HG03558 (cell line): ENCODE results near the gene INPP5A.

Source experiments
- ATAC-seq: cut with Tn5 transposase; IDR thresholded peaks from one replicate; pipeline ENCODE4 v1.9.1; 2021; ENCODE audit warnings: moderate number of reproducible peaks; ENCODE audit not compliant: unreplicated experiment; ENCODE audit errors: extremely low read depth

The INPP5A gene

DNA sequence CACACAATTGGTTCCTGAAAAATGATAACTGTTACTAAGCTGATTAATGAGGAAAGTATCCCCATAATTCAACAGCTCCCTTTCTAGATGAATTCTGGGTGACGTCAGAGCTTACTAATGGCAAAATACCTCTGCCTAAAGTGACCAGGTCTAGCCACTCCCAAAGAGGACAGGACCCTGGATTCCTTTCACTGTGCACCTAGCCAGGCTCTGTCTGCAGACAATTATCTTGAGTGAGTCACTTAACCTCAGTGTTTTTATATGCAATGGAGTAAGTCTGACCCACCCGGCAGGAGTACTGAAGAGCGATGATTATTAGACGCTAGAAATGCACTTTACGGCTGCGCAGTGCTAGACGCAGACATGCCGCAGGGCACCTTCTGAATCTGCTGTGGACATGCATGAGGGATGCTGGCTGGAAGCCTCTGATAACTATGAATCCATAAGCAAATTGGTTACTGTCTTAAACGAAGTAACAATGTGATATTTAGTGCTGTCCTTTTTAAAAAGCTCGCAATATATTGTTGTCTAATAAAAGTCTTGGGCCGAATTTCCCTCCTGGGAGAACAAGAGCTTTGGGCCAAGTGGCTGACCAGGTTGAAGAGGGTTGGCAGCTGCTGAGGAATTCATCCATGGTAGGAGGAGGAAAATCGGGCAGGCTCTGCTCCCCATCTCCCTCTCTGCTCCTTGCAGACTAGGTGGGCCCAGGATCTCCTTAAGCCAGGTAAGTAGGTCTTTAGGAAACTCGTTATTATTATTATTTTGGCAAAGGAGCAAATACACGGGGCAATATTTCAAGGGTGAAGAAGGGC is 4.6 kb upstream of the INPP5A start:
- no peak for ATAC-seq

DNA sequence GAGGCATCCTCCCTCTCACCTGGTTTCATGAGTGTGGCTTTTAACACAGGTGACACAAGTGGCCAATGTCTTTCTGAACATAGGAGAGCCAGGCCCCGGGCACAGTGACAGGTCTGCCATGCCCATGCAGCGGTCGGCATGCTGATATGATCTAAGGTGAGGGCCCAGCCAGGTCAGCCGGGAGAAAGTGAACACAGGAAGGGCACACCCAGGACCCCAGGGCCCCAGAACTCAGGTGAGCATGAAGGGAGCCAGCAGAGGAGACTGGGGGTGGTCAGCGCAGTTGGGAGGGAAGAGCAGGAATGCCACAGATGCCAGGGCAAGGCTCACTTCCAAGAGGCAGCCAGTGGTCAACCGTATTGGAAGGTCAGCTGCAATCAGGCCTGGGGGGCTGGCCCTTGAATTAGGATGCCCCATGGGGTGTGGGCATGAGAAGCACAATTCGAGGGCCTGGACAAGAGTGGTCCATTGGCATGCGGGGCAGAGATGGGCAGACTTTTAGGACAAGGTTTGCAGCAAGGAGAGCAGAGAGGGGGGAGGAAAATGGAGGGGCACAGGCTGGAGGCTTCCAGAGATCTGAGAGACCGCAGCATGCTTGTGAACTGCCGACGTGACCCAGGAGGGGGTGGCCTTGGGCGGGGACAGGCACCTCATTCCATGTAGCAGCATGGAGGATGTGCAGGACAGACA is 3.9 kb upstream of the INPP5A start:
- no peak for ATAC-seq

DNA sequence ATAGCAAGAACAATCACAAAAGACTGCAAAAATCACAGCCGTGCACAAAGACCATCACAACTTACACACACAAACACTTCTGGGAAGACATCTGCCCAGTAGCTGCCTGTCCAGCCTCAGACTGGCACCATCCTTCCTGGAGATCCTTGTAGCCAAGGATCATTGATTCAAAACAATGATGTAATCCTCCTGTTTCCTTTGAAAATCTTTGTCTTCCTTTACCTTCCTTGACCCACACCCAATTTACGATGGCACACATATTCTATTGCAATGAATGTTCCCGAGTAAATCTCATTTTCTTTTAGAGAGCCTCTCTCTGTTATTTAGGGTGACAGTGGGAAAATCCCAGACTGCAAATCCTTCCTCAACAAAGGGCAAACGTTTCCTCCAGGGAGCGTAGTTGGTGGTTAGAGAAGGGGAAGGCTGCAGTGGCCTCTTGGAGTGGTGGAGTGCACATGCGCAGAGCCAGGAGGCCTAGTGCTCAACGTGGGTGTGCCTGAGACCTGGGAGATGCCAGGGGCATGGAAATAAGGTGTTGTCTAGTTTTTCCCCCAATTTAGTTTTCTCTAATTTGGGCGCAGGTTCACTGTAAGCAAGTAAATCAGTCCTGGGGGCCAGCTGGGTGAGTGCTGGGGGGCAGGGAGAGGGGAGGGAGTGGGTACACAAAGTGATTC is 3.1 kb upstream of the INPP5A start:
- no peak for ATAC-seq

DNA sequence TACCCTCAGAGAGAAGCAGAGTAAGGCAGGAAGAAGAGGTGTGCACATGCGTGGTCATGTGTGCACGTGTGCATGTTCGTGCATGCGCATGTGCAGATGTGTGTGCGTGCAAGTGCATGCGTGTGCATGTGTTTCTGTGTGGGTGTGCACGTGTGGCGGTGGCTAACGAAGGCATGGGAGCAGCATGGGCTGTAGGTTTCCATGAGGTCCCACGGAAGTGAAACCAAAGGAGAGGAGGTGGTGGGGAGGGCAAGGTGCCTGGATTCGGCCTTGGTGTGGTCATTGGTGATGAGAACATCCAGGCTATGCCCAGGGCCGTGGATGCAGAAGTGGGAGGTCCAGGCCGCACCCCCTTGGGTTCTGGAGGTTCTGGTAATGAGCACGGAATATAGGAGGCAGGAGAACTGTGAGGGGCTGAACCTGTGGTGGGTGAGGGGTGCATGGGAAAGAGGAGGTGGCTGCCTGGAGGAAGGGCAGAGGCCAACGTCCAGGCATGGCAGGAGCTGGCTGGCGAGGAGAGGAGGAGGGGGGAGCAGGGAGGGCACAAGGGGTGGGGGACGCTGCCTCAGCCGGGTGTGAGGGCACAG is 2.4 kb upstream of the INPP5A start:
- ATAC-seq: no peak

DNA sequence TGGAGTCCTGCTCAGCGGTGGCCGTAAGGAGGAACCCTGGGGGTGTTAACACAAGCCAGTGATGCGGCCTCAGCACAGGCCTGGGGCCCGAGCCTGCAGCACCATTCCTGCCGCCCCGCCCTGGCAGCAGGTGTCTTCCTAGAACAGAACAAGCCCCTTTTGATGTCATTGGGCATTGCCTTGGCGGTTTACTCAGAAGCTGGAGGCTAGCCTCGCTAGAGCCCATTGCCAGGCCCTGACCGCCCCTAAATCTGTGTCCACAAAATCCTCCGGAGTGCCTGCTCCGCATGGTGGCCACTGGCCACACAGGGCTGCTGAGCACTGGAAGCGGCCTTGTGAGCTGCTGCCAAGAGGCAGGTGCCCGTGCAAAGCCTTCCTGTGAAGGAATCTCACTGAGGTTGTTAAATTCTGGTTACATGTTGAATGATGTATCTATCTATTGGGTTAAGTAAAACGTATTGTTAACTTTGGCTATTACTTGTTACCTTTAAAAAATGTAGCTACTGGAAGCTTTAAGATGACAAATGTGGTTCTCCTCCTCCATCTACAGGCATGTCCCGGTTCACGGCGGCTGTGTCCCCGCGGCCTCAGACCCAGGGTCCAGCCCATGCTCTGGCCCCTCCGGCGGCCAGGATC is 1.2 kb upstream of the INPP5A start:
- ATAC-seq: no peak

DNA sequence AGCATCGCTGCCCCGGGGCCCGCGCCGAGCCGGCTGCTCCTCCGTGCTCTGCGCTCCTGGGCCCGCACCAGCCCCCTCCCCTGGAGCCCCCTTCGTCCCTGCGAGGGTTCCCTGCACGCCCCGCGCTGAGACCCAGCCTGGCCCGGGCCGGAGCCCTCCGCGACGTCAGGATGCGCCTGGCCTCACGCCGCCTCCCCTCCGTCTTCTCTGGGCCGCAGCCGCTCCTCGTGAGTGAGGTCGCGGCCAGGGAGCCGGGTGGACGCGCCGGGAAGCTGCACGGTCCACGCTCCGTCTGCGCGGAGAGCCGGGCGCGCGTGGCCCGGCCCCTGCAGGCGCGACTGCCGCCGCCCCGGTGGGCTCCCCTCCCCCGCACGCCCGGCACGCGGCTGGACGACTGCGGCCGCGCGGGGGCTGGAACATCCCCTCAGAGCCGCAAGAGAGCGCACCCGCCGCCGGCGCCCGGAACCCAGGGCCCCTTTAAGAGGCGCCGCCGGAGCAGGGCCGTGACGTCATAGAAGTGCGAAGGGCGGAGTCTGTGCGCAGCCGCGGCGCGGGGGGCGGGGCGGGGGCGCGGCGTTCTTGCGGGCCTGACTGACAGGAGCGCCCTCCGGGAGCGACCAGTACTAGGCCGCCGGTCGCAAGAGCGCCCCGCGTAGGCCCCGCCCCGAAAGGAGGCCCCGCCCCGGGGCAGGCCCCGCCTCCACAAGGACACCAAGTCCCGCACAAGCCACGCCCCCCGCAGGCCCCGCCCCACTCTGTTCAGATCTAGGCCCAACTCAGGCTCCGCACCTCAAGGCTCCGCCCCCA is 507 bp upstream of the INPP5A start:
- peak; percentile 64 for ATAC-seq

DNA sequence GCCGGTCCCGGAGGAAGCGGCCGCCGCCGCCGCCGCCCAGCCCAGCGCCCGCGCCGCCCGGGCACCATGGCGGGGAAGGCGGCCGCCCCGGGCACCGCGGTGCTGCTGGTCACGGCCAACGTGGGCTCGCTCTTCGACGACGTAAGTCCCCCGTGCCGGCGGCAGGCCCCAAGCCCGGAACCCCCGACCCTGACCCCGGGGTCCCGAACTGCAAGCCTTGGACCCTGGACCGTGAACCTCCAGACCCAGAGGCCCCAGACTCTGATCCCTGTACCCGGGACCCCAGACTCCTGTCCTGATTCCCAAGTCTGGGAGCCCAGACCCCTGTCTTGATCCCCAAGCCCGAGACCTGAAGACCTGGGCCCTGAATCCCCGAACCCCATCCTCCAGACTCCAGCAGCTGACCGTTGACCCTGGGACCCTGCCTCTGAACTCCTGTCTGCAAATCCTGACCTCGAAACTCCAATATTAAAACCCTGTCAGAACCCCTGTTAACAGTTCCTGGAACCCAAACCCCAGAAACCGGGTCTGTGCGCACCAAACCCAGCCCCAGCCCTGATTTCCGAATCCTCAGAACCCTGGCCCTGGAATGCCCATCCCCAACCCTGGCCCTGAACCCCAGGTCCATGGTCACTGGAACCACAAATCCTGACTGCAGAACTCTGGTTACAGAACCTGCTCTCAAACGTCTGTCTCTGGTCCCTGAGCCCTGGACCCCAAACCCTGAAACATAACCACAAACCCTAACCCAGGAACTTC is 623 bp downstream of the INPP5A start:
- no peak for ATAC-seq

DNA sequence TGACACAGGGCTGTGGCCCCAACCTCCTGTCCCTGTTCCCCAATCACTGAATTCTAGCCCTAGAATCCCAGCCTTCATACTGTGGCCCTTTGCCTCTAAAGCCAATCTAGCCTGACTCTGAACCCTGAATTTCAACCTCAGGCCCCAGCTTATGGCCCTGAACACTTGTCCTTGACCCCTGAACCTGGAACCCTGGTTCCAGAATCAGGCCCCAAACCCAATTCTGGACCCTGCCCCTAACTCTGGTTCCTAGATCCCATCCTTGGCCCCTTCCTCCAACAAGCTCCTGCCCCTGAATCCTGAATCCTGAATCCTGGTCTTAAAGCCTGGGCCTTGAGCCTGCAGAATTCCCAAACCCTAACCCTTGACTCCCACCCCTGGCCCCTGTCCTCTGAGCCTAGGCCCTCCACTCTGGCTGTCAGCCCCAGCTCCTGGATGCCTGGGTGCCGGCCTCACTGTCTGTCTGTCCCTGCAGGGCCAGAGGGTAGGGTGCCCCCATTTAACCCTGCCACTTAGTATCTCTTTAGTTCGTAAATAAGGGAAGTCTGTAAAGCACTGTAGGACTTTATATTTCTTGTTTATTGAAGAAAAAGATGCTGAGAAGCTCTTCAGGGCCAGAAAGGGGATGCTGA is 1.3 kb downstream of the INPP5A start:
- no peak for ATAC-seq

DNA sequence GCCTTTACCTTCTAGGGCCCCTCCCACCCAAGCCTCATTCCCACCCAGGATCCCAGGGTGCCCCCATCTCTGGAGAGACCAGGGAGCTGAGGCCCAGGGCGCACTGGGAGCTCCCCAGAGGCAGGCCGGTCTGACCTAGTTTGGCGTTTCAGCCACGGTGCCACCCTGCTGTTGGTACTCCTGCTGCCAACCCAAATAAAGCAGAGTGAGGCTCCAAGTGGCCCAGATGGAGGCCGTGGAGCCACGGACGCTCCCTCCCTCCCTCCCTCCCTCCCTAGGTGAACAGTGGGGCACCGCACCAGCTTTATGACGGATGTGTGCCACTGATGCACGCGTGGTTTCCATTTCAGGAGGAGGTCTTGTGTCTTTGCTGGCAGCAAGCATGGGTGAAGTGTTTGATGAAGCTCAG is 1.8 kb downstream of the INPP5A start:
- ATAC-seq: no peak

DNA sequence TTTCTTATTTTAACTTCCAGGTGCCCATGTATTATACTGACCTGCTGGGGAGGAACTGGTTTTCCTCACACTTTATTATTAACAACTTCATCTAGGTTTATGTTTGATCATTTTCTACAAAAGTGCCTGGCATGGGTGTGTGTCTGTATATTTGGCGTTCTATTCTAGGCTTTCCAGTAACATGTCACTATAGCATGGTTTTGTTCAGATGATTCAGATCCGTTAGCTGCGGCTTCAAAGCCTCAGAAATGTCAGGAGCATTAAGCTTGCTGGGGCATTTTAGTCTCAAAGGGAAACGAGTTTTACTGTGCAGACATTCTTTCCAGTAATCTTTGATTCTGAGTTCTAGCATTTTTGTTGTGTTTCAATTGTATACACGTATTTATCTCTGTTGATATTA is 2.3 kb downstream of the INPP5A start:
- ATAC-seq: no peak

DNA sequence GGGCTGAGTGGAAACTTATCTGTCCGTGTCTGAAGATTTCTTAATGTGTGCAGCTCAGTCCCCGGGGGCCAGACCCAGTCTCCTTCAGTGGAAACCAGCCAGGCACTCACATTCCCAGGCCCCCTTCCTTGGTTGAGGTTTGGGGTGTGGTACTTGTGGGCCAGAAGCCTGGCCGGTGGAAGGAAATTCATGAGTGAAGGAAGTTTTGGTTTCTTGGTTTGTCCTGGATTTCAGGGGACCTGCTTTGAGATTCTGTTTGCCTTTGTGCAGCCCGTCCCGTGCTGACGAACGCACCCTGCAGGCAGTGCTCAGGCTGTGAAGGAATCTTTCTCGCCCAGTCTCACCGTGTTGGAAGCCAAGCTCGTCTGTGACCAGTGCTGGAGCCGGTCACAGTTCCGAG is 2.9 kb downstream of the INPP5A start:
- ATAC-seq: no peak

DNA sequence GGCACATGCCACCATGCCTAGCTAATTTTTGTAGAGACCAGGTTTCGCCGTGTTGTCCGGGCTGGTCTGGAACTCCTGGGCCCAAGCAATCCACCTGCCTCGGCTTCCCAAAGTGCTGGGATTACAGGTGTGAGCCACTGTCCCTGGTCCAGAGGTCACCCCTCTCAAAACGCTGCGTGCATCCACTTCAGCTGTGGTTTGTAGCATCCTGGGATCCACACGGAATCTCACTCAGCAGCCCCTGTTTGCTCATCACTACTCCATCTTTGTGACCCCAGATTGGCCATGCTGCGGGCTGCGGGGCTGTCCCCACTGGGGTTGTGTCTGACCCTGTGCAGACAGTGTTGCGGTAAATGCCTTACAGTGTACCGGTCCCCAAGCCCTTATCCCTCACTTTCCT is 3.5 kb downstream of the INPP5A start:
- no peak for ATAC-seq

DNA sequence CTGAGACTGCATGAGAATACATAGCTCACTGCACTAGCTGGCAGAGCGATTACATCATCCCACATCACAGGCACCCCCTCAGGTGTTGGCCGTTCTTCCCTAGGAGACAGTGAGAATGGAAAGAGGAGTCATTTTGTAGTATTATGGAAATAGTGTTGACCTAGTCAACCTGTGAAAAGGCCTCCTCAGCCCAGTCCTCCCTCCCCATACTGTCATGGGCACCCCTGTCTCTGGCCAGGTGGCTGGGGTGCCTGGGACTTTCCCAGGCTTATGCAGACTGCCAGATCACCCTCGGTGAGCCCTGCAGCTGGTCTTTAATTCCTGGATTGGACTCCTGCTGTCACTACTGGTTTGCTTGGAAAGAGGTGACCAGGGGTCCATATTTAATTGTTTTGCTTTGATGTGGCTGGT is 4.0 kb downstream of the INPP5A start:
- no peak for ATAC-seq

DNA sequence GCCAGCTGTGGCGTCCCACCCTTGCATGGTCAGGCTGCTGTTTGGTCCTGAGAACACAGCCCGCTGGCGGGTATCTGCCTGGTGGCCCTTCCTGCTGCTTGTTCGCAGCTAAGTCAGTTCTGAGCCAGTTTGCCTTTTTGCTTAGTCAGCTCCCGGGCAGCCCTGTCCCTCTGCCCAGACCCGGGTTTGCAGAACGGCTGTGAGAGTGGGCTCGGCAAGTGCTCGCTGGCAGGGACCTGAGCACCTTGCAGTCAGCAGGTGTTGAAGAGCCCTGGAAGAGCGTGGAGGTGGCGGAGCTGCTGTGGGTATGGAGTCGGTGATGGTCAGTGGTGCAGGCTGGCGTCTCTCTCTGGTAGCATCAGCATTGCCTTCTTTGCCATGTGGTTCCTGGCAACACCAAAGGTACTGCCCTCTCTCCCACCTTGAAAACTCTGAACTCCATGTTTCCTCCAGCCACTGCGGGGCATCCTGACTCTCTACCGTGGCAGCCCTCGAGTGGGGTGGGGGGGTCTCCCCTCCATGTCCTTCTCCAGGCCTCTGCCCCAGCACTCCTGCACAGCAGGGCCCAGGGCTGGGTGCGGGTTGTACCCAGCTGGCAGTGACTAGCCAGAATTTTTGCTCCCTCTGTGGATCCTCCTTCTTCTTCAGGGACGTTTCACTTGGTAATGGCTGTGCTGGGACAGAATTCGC is 4.6 kb downstream of the INPP5A start:
- no peak for ATAC-seq

DNA sequence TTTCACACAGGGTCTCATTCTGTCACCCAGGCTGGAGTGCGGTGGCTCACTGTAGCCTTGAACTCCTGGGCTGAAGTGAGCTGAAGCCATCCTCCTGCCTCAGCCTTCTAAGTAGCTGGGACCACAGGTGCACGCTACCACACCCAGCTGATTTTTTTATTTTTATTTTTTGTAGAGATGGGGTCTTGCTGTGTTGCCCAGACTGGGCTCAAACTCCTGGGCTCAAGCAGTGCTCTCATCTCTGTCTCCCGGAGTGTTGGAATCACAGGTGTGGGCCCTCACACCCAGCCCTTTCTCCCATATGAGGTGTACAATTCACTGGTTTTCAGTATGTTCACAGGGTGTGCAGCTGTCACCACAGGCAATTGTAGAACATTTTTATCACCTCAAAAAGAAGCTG is 5.2 kb downstream of the INPP5A start:
- no peak for ATAC-seq

DNA sequence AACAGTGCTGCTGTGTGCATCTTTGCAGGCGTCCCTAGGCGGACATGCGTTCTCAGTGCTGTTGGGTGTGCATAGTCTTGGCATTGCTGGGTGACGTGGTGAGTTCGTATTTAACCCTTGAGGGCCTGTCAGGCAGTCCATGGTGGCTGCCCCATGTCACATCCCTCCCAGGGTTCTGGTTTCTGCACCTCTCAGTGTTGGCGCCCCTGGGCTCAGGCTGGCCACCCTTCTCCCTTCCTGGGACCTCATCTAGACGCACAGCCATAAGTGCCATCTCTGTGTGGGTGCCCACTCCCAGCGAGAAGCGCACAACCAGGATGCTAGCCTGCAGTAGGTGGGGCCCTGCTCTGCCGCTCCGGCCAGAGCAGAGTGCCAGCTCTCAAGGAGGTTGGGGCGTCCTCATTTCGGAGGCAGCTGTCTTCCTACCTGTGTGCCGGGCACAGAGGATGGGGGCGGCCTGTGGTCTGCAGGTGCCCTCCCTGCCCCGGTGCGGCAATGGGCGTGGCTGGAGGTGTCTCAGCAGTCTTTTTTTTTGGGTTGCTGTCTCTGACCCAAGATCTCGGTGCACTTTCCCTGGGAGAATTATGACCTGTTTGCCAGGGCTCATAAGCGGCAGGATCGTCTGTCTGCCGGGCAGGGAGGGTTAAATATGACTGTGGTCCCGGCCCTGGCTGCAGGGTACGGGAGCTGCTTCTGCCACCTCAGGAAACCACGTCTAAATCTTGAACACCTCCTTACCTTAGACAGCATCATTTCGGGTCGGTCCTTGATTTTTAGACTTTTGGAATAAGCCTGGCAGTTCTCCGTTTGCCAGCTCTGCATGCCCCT is 6.5 kb downstream of the INPP5A start:
- no peak for ATAC-seq
